ENCODE data around the gene AAK1. TPM values are rescaled to one million over a fixed set of nuclear protein-coding genes. Genes with fewer than 3 reads are reported as not detected.

The AAK1 gene
- polyA plus RNA-seq, 1 donor from 2014 or later: 26.7 TPM

DNA sequence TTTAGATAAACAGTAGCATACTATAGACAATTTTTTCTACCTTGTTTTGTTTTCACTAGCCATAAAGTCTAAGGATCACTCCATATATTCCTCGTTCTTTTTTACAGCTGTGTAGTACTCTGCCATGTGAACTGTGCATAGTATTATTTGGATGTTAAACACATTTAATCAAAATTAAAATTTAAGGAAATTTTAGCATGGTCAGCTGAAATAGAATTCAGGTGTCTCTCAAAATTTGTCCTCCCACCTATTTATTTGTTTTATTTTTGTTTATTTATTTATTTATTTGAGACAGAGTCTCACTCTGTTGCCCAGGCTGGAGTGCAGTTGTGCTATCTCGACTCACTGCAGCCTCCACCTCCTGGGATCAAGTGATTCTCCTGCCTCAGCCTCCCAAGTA lies 46.4 kb upstream of the AAK1 start:
- no peak overlapping the region for H3K9ac ChIP-seq (ENCODE audit: low read length)
- H4K20me1 ChIP-seq (ENCODE audit: insufficient read depth): no peaks in the 10 kb centered on the region
- H3K27ac ChIP-seq (ENCODE audit: low read length): no peak overlapping the region
- no peaks in the 10 kb centered on the region for H3K79me2 ChIP-seq (replicated peaks; ENCODE audit: insufficient read depth, low read length)
- H3K36me3 ChIP-seq (ENCODE audit: insufficient read depth, low read length): no peaks in the 10 kb centered on the region
- H3K9me3 ChIP-seq (ENCODE audit: low read length): no peaks in the 10 kb centered on the region
- no peak overlapping the region for H3K4me3 ChIP-seq (ENCODE audit: low read length)
- no peak overlapping the region for H3K4me2 ChIP-seq (ENCODE audit: low read length)
- no peaks in the 10 kb centered on the region for H3K9me2 ChIP-seq (ENCODE audit: insufficient read depth, low read length)
- no peaks in the 10 kb centered on the region for H3F3A ChIP-seq (ENCODE audit: insufficient read depth, low read length, poor library complexity, severe bottlenecking)
- no peaks in the 10 kb centered on the region for H3K27me3 ChIP-seq (ENCODE audit: insufficient read depth, low read depth, low read length)
- TF ChIP-seq MXI1 (conservative IDR thresholded peaks at IDR 0.05; ENCODE audit: poor library complexity, severe bottlenecking) (no peak), RAD21 (conservative IDR thresholded peaks at IDR 0.05) (no peak), EZH2 (IDR thresholded peaks at IDR 0.05; ENCODE audit: borderline replicate concordance, insufficient read depth, low read length, poor library complexity, severe bottlenecking) (no peak), POLR2AphosphoS5 (IDR thresholded peaks at IDR 0.05) (no peak), SMC3 (conservative IDR thresholded peaks at IDR 0.05; ENCODE audit: poor library complexity) (no peak), EP300 (conservative IDR thresholded peaks at IDR 0.05; ENCODE audit: poor library complexity, severe bottlenecking) (no peak), TAF1 (IDR thresholded peaks at IDR 0.05; ENCODE audit: low read depth) (no peak)
- TF ChIP-seq, protein P1, sequence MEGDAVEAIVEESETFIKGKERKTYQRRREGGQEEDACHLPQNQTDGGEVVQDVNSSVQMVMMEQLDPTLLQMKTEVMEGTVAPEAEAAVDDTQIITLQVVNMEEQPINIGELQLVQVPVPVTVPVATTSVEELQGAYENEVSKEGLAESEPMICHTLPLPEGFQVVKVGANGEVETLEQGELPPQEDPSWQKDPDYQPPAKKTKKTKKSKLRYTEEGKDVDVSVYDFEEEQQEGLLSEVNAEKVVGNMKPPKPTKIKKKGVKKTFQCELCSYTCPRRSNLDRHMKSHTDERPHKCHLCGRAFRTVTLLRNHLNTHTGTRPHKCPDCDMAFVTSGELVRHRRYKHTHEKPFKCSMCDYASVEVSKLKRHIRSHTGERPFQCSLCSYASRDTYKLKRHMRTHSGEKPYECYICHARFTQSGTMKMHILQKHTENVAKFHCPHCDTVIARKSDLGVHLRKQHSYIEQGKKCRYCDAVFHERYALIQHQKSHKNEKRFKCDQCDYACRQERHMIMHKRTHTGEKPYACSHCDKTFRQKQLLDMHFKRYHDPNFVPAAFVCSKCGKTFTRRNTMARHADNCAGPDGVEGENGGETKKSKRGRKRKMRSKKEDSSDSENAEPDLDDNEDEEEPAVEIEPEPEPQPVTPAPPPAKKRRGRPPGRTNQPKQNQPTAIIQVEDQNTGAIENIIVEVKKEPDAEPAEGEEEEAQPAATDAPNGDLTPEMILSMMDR (IDR thresholded peaks at IDR 0.05; ENCODE audit: poor library complexity, severe bottlenecking): no peak
- TF ChIP-seq, protein P2, sequence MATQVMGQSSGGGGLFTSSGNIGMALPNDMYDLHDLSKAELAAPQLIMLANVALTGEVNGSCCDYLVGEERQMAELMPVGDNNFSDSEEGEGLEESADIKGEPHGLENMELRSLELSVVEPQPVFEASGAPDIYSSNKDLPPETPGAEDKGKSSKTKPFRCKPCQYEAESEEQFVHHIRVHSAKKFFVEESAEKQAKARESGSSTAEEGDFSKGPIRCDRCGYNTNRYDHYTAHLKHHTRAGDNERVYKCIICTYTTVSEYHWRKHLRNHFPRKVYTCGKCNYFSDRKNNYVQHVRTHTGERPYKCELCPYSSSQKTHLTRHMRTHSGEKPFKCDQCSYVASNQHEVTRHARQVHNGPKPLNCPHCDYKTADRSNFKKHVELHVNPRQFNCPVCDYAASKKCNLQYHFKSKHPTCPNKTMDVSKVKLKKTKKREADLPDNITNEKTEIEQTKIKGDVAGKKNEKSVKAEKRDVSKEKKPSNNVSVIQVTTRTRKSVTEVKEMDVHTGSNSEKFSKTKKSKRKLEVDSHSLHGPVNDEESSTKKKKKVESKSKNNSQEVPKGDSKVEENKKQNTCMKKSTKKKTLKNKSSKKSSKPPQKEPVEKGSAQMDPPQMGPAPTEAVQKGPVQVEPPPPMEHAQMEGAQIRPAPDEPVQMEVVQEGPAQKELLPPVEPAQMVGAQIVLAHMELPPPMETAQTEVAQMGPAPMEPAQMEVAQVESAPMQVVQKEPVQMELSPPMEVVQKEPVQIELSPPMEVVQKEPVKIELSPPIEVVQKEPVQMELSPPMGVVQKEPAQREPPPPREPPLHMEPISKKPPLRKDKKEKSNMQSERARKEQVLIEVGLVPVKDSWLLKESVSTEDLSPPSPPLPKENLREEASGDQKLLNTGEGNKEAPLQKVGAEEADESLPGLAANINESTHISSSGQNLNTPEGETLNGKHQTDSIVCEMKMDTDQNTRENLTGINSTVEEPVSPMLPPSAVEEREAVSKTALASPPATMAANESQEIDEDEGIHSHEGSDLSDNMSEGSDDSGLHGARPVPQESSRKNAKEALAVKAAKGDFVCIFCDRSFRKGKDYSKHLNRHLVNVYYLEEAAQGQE (IDR thresholded peaks at IDR 0.05; ENCODE audit: borderline replicate concordance): no peak
- H2AFZ ChIP-seq (ENCODE audit: low read depth, low read length): no peak overlapping the region

DNA sequence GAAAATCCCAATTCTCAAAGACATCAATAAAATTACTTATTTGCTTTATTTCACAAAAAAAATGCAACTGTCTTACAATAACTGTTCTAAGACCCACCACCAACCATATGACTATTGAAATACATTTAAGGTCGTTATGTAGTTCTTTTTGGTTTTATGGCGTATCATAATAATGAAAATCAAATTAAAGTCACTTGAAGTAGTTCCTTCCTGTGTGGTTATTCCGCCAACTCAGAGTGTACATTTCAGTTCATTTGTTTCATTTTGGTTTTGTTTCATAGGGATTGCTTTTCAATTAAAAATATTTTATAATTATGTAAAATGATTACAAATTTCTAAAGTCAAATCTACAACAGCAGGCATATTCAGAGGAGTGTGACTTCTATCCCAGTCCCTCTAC lies 45.9 kb upstream of the AAK1 start:
- H3K79me2 ChIP-seq (replicated peaks; ENCODE audit: insufficient read depth, low read length): no peaks in the 10 kb centered on the region
- no peak overlapping the region for H3K4me3 ChIP-seq (ENCODE audit: low read length)
- H2AFZ ChIP-seq (ENCODE audit: low read depth, low read length): no peak overlapping the region
- no peak overlapping the region for H3K4me2 ChIP-seq (ENCODE audit: low read length)
- no peaks in the 10 kb centered on the region for H3K9me3 ChIP-seq (ENCODE audit: low read length)
- H3F3A ChIP-seq (ENCODE audit: insufficient read depth, low read length, poor library complexity, severe bottlenecking): no peaks in the 10 kb centered on the region
- no peak overlapping the region for H3K27ac ChIP-seq (ENCODE audit: low read length)
- no peaks in the 10 kb centered on the region for H4K20me1 ChIP-seq (ENCODE audit: insufficient read depth)
- TF ChIP-seq, protein P1 (IDR thresholded peaks at IDR 0.05; ENCODE audit: poor library complexity, severe bottlenecking): no peak
- TF ChIP-seq EZH2 (IDR thresholded peaks at IDR 0.05; ENCODE audit: borderline replicate concordance, insufficient read depth, low read length, poor library complexity, severe bottlenecking) (no peak), RAD21 (conservative IDR thresholded peaks at IDR 0.05) (no peak), EP300 (conservative IDR thresholded peaks at IDR 0.05; ENCODE audit: poor library complexity, severe bottlenecking) (no peak), POLR2AphosphoS5 (IDR thresholded peaks at IDR 0.05) (no peak), MXI1 (conservative IDR thresholded peaks at IDR 0.05; ENCODE audit: poor library complexity, severe bottlenecking) (no peak), TAF1 (IDR thresholded peaks at IDR 0.05; ENCODE audit: low read depth) (no peak), SMC3 (conservative IDR thresholded peaks at IDR 0.05; ENCODE audit: poor library complexity) (no peak)
- TF ChIP-seq, protein P2 (IDR thresholded peaks at IDR 0.05; ENCODE audit: borderline replicate concordance): no peak
- H3K36me3 ChIP-seq (ENCODE audit: insufficient read depth, low read length): no peaks in the 10 kb centered on the region
- no peaks in the 10 kb centered on the region for H3K27me3 ChIP-seq (ENCODE audit: insufficient read depth, low read depth, low read length)
- no peaks in the 10 kb centered on the region for H3K9me2 ChIP-seq (ENCODE audit: insufficient read depth, low read length)
- H3K9ac ChIP-seq (ENCODE audit: low read length): no peak overlapping the region

Measured in neural cell (in vitro differentiated cells).